Activated naive CD8-positive, alpha-beta T cell treated with anti-CD3 and anti-CD28 coated beads, Interleukin-2, amount 10 ng/mL, durations not matched to agents 7 days and 5 days (primary cell): ENCODE results near the gene FZD4. TPM values are rescaled to one million over a fixed set of nuclear protein-coding genes. Genes with fewer than 3 reads are reported as not detected.
"Not testable (repeated sequence)": the region's sequence is repeated elsewhere in the genome, so short reads cannot be mapped to it uniquely, and the experiment has no call there.

Experiments
- ATAC-seq: fragments of 150-1000 bp; cut with Tn5 transposase; one replicate; pipeline ENCODE4 v1.10.0; 2021; ENCODE audit warnings: low read depth, moderate library complexity
- POLR2A ChIA-PET: fragments of 350-600 bp; sonication (Branson Sonifier 250); formaldehyde crosslinking; loops from one replicate; lab custom pipeline; 2021; ENCODE audit warnings: antibody characterized with exemption; lab: Charles Lee
- DNase-seq: peaks from one replicate; pipeline ENCODE4 v3.0.0; 2021
- H3K27ac Mint-ChIP-seq: one replicate; pipeline ENCODE4 v1.8.0; 2022; ENCODE audit warnings: mild to moderate bottlenecking, mixed read lengths
- H3K27me3 Mint-ChIP-seq: one replicate; pipeline ENCODE4 v1.8.0; 2022; ENCODE audit warnings: mild to moderate bottlenecking, moderate library complexity, mixed read lengths
- H3K36me3 Mint-ChIP-seq: one replicate; pipeline ENCODE4 v1.8.0; 2021; ENCODE audit warnings: mild to moderate bottlenecking, mixed read lengths
- H3K4me1 Mint-ChIP-seq: one replicate; pipeline ENCODE4 v1.8.0; 2021; ENCODE audit warnings: mixed read lengths
- H3K4me3 Mint-ChIP-seq: one replicate; pipeline ENCODE4 v1.8.0; 2022; ENCODE audit warnings: mild to moderate bottlenecking, moderate library complexity, mixed read lengths
- H3K9me3 Mint-ChIP-seq: one replicate; pipeline ENCODE4 v1.8.0; 2021; ENCODE audit warnings: mixed read lengths
- total RNA-seq, 2 experiments: library from RNA; stranded (reverse); gene quantifications; one replicate each; pipeline ENCODE4 v1.2.3, GENCODE V29; 2021

The FZD4 gene
- under 1 TPM; 0.11 TPM for total RNA-seq

DNA sequence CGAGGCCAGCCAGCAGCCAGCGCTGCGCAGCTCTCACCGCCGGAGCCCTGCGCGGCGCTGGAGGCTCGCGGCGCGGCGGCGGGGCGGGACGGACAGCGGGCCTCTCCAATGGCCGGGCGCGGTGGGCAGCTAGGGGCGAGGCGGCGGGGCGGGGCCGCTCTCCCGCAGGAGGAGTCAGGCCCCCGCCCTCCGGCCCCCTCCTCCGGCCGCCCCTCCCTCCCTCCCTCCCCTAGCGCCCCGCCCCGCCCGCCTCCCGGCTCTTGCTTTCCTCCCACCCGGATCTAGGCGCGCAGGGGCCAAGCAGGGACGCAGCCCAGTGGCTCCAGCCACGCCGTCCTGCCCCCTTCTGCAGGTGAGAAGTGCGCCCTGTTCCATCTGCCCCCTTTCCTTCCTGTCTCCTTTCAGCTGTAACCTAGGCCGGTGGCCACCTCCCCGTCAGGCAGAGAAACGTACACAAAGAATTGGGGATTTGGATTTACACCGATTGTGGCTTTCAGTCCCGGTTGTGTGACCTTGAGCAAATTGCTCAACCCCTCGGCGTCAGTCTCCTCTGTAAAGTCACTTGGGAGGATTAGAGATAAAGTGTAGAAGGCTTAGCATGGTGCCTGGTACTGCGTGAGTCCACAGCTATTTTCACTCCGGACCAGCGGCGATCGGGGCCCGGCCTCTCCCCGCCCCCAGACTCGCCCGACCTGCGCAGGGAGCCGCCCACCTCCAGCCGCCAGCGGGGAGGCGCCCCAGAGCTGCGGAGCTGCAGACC lies at the start of gene FZD4:
TSS of gene FZD4 (minus strand) at position 35 of the 760 bp plus-strand sequence. CDS start 310 bp downstream, outside the sequence.
- Mint-ChIP-seq H3K36me3 (no peaks in the 10 kb centered on the region), H3K4me1 (peaks cover 8% of the 10 kb centered on the region), H3K27ac (no peak within 1 kb of the TSS), H3K27me3 (peaks cover 60% of the 10 kb centered on the region), H3K9me3 (no peaks in the 10 kb centered on the region), H3K4me3 (peak within 1 kb of the TSS; percentile 88)
- ATAC-seq (peak; percentile 94), DNase-seq (peak; percentile 73)
- POLR2A ChIA-PET = interaction anchor here (0.6 kb wide), 1 partner anchor 1017 kb away, joined by 3 read pairs; no protein-coding TSS in a partner anchor

DNA sequence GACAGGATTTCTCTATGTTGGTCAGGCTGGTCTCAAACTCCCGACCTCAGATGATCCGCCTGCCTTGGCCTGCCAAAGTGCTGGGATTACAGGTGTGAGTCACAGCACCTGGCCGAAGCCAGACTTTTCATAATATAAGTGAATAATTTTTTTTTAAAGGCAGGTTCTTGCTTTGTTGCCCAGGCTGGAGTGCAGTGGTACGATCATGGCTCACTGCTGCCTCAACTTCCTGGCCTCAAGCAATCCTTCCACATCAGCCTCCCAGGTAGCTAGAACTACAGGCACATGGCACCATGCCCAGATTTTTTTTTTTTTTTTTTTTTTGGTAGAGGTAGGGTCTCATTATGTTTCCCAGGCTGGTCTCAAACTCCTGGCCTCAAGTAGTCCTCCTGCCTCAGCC lies 49.1 kb upstream of the FZD4 start:
- H3K9me3 Mint-ChIP-seq, H3K27ac Mint-ChIP-seq, H3K36me3 Mint-ChIP-seq, H3K27me3 Mint-ChIP-seq, ATAC-seq, DNase-seq, POLR2A ChIA-PET, H3K4me1 Mint-ChIP-seq, H3K4me3 Mint-ChIP-seq: not testable (repeated sequence)

DNA sequence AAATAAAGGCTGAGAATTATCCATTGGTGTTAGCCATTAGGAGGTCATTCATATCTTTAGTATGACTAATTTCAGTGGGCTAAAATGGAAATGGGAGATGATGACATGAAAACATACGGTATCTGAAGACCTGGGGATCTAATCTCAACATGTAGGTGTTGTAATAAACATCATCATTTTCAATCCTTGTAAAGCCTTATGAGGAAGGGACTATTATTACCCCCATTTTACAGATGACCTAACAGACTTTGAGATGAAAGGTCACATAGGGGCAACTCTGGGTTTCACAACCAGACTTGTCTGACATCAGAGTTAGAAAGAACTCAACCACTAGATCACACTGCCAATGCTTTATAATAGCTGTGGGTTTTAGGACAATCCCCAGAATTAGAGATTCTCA lies 47.7 kb upstream of the FZD4 start:
- no peak overlapping the region for H3K4me3 Mint-ChIP-seq
- H3K27ac Mint-ChIP-seq = no peak overlapping the region
- H3K27me3 Mint-ChIP-seq = no peaks in the 10 kb centered on the region
- ATAC-seq (no peak), DNase-seq (no peak)
- H3K36me3 Mint-ChIP-seq = no peaks in the 10 kb centered on the region
- peaks cover 2% of the 10 kb centered on the region for H3K4me1 Mint-ChIP-seq
- no peaks in the 10 kb centered on the region for H3K9me3 Mint-ChIP-seq
- POLR2A ChIA-PET = no interaction called here

DNA sequence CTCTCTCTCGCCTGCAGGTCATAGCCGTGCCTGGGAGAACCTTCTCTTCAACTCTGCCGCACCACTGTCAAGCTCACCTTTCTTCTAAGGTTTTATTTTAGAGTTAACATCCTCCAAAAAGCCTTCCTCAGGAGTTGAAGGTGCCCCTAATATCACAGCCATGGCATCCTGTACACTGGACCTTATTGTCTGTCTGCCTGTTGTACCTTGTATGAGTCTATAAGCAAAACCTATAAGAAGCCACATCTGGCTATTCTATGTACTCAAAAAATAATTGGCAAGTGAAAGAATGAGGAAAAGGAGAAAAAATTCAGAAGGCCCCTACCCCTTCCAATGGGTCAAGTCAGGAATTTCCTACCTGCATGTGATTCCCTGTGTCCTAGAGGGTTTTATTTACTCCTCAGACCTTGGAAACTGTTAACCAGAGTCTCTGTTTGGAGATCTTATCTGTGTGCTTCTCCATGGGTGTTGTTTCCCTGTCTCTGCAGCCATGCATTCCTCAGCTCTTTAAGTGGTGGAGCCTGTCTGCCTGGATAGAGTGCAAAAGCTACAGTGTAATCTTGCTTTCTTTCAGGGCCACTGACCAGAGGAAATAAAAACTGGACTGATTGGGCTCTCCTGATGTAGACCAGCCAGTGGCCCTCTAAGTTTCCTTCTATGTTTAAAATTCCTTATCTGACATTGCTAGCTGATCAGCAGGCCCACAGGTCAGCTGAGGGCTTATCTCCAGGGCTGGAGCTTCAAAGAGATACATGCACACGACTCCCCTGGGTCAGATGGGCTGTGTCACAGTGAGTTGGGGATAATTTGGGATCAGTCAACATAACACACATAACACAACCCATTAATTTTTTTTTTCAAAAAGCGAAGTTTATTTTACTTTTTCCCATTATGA lies 44.9 kb upstream of the FZD4 start:
- DNase-seq (no peak), ATAC-seq (no peak)
- no peaks in the 10 kb centered on the region for H3K27me3 Mint-ChIP-seq
- no peaks in the 10 kb centered on the region for H3K9me3 Mint-ChIP-seq
- peaks cover 2% of the 10 kb centered on the region for H3K4me1 Mint-ChIP-seq
- POLR2A ChIA-PET = no interaction called here
- no peaks in the 10 kb centered on the region for H3K36me3 Mint-ChIP-seq
- H3K4me3 Mint-ChIP-seq = no peak overlapping the region
- no peak overlapping the region for H3K27ac Mint-ChIP-seq

DNA sequence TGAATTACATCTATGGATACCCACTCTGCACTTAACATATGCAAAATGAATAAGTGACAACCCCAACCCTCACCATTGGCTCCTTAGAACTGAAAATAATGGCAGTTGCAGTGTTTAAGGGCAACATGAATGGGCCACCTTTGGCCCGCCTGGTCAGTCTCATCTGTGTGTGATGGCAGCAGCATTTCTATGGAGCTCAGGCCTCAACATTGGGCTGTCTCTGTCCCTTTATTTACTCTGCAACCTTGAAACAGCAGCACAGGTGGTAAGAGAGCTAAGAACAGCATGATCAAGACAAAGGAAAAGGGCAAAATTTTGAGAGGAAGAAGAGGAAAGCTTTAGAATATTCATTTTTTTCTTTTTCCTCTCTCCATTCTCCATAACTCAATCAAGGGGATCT lies 44.2 kb upstream of the FZD4 start:
- DNase-seq (no peak), ATAC-seq (no peak)
- H3K4me3 Mint-ChIP-seq = no peak overlapping the region
- H3K9me3 Mint-ChIP-seq = no peaks in the 10 kb centered on the region
- peaks cover 2% of the 10 kb centered on the region for H3K4me1 Mint-ChIP-seq
- POLR2A ChIA-PET = no interaction called here
- H3K36me3 Mint-ChIP-seq = no peaks in the 10 kb centered on the region
- no peaks in the 10 kb centered on the region for H3K27me3 Mint-ChIP-seq
- no peak overlapping the region for H3K27ac Mint-ChIP-seq

DNA sequence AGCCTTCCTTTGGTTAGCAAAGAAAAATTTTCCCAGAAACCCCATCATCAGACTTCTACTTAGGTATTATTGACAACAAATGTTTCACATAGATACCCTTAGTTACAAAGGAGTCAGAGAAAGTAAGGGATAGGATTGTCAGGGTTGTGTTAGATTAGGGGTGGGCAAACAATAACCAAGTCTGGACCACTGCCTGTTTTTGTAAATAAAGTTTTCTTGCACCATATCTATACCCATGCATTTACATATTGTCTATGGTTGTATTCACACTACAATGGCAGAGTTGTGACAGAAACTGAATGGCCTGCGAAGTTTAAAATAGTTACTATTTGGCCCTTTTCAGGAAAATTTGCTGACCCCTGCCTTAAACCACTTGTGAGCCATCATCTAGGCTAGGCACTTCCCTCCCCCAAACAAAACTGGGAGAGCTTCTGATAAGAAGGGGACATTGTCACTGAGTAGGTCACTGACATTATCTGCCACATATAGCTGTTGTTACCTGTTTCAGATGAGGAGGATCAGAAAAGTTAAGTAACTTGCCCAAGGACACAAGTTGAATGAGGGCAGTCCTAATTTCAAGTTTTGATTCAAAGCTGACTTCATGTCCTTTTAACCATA lies 41.9 kb upstream of the FZD4 start:
- Mint-ChIP-seq H3K27me3 (peaks cover 4% of the 10 kb centered on the region), H3K4me1 (no peaks in the 10 kb centered on the region), H3K27ac (no peak overlapping the region), H3K4me3 (no peak overlapping the region), H3K36me3 (no peaks in the 10 kb centered on the region), H3K9me3 (no peaks in the 10 kb centered on the region)
- POLR2A ChIA-PET = interaction anchor here (0.6 kb wide), 1 partner anchor 20 kb away, joined by 4 read pairs; no protein-coding TSS in a partner anchor
- DNase-seq (no peak), ATAC-seq (no peak)

DNA sequence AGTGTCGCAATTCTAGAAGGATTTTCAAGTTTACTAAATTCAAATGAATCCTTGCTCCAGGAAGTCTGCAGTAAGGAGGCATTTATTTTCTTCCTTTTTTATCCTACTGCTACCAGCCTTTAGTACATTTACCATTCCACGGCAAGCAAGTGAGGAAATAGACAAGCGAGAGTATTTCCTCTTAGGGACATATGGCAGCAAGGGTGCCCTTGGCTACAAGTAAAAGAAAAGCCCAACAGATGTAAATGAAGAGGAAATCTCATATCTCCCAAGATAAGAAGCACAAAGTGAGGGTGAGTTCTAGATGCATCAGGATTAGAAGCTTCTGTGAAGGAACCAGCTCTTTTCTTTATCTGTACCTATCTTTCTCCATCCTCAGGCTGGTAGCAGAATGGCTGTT lies 37.8 kb upstream of the FZD4 start:
- DNase-seq (no peak), ATAC-seq (no peak)
- Mint-ChIP-seq H3K27me3 (peaks cover 8% of the 10 kb centered on the region), H3K4me1 (no peaks in the 10 kb centered on the region), H3K27ac (no peak overlapping the region), H3K36me3 (no peaks in the 10 kb centered on the region), H3K4me3 (no peak overlapping the region), H3K9me3 (no peaks in the 10 kb centered on the region)
- POLR2A ChIA-PET = no interaction called here

DNA sequence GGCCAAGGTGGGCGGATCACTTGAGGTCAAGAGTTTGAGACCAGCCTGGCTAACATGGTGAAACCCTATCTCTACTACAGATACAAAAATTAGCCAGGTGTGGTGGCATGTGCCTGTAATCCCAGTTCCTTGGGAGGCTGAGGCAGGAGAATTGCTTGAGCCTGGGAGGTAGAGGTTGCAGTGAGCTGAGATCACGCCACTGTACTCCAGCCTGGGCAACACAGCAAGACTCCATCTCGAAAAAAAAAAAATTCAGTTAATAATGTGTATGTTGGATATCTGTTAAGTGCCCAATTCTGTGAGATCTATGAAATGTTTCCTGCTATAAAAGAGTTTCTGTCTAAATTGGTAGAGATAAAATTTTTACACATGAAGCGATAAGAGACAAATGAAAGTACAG lies 37.1 kb upstream of the FZD4 start:
- H3K9me3 Mint-ChIP-seq, H3K36me3 Mint-ChIP-seq, POLR2A ChIA-PET, DNase-seq, H3K4me3 Mint-ChIP-seq, ATAC-seq, H3K4me1 Mint-ChIP-seq, H3K27ac Mint-ChIP-seq, H3K27me3 Mint-ChIP-seq: not testable (repeated sequence)

DNA sequence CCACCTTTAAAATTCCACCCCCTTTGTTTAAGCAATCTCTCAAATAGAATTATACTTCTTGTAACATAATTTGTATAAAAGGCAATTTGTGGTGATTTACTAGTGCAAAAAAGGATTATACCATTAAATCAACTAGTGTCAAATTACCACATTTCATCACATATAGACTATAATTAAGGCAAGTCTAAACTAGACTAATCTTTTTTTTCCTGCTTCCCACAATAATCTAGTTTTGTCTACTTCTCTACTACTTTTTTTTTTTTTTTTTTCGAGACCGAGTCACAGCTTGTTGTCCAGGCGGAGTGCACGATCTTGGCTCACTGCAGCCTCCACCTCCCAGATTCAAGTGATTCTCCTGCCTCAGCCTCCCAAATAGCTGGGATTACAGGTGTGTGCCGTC lies 36.1 kb upstream of the FZD4 start:
- no peak overlapping the region for H3K4me3 Mint-ChIP-seq
- H3K4me1 Mint-ChIP-seq = no peaks in the 10 kb centered on the region
- DNase-seq = no peak
- POLR2A ChIA-PET = no interaction called here
- no peaks in the 10 kb centered on the region for H3K9me3 Mint-ChIP-seq
- ATAC-seq = no peak
- H3K36me3 Mint-ChIP-seq = no peaks in the 10 kb centered on the region
- H3K27ac Mint-ChIP-seq = no peak overlapping the region
- H3K27me3 Mint-ChIP-seq = peaks cover 10% of the 10 kb centered on the region

DNA sequence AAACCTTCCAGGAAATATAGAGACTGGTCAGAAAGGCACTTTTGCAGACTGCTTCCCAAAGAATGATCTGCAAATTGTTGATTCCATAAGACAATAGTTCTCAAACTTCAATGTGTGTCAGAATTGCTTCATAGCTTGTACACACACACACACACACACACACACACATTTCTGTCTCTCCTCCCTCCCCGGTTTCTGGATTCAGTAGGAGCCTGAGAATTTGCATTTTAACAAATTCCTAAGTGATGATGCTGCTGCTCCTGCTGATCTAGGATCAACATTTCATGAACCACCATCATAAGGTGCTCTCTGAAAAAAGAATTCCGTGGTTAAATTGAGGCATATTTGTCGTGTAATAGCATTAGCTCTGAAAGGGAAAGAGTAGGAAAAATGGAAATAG lies 35.3 kb upstream of the FZD4 start:
- Mint-ChIP-seq H3K36me3 (no peaks in the 10 kb centered on the region), H3K4me1 (no peaks in the 10 kb centered on the region), H3K9me3 (no peaks in the 10 kb centered on the region), H3K27ac (no peak overlapping the region), H3K4me3 (no peak overlapping the region), H3K27me3 (peaks cover 10% of the 10 kb centered on the region)
- ATAC-seq (no peak), DNase-seq (no peak)
- POLR2A ChIA-PET = no interaction called here

DNA sequence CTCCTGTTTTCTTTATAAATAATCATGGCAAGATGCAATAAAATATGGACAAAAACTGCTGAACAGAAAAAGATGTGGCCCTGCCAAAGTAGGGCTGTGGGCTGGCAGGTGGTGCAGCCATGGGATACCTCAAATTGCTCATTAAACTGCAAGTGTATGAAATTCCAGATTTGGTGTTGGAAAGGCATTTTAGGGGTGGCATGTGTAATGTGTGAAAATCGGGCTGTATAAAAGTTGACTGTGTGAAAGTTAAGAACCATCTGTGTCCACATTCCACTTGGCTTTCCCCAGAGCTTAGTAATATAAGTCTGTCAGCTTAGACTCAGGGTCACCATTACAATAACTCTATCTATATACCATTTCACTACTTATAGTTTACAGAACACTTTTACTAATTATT lies 34.8 kb upstream of the FZD4 start:
- H3K4me3 Mint-ChIP-seq = no peak overlapping the region
- no peaks in the 10 kb centered on the region for H3K4me1 Mint-ChIP-seq
- DNase-seq (no peak), ATAC-seq (no peak)
- no peaks in the 10 kb centered on the region for H3K36me3 Mint-ChIP-seq
- H3K27ac Mint-ChIP-seq = no peak overlapping the region
- POLR2A ChIA-PET = no interaction called here
- peaks cover 10% of the 10 kb centered on the region for H3K27me3 Mint-ChIP-seq
- no peaks in the 10 kb centered on the region for H3K9me3 Mint-ChIP-seq

DNA sequence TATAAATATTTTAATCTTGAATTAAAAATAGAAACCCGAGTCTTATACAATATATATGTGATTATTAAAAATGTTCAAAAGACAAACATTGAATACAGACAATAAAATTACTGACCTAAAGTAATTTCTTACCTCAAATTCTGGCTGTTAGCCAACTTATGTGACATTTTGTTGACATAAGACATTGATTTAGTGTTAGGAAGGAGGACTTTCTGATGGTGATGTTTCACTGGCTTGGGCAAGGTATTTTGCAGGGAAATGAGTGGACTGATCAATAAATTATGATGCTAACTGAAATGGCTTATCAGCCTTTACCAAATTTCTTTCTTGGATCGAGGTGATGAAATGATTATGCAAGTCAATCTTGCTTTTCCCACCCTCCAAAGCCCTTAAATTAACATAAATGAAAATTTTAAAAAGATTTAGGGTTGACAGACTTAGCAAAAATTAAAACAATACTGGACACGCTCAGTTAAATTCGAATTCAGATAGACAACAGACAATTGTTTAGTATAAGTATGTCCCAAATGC lies 33.2 kb upstream of the FZD4 start:
- POLR2A ChIA-PET = no interaction called here
- Mint-ChIP-seq H3K27ac (no peak overlapping the region), H3K4me1 (no peaks in the 10 kb centered on the region), H3K9me3 (no peaks in the 10 kb centered on the region), H3K4me3 (no peak overlapping the region), H3K36me3 (no peaks in the 10 kb centered on the region), H3K27me3 (peaks cover 10% of the 10 kb centered on the region)
- DNase-seq (no peak), ATAC-seq (no peak)

DNA sequence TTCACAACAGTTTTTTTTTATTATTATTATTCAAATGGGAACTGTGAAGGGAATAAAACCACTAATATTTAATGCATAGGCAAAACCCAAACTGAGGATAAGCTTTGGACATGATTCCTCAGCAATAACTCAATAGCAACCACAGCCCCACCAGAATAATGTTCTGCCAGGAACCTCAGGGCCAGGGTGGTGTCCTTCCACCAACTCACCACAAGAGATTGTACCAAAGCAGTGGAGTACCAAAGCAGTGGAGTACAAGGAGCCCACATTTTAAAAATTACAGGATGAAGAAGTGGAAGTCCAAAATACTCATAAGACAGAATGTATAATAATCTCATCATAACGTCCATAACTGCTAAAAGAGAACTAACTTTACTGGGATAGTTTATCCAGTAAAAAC lies 32.5 kb upstream of the FZD4 start:
- Mint-ChIP-seq H3K36me3 (no peaks in the 10 kb centered on the region), H3K27ac (no peak overlapping the region), H3K9me3 (no peaks in the 10 kb centered on the region), H3K27me3 (peaks cover 7% of the 10 kb centered on the region), H3K4me3 (no peak overlapping the region), H3K4me1 (no peaks in the 10 kb centered on the region)
- no peak for ATAC-seq
- no peak for DNase-seq
- POLR2A ChIA-PET = no interaction called here
